Heart right ventricle (tissue), 16 donors: ENCODE data around the gene TRAPPC2B. TPM values are rescaled to one million over a fixed set of nuclear protein-coding genes. Genes with fewer than 3 reads are reported as not detected.

Experiments used
- ATAC-seq, 8 donors: fragments of 200-7000 bp; cut with Tn5 transposase; one replicate each; pipeline ENCODE4 v1.9.1; 2020; ENCODE audit warnings: mild to moderate bottlenecking in 8 of 8, moderate library complexity in 8 of 8, moderate number of reproducible peaks in 1 of 8
- DNase-seq, 2 donors: peaks; one replicate each; pipeline ENCODE4 v3.0.0-alpha.2; 2020
- H3K27ac ChIP-seq, 10 donors: fragments of 200-600 bp; sonication (generic) in 2 of 10; one replicate each; pipeline versions ENCODE4 v1.5.0 to v1.8.0; 2020 to 2022; ENCODE audit warnings: mild to moderate bottlenecking in 3 of 10
- H3K27me3 ChIP-seq, 7 donors: fragments of 200-600 bp; one replicate each; pipeline ENCODE4 v1.8.0; 2021 to 2022; ENCODE audit warnings: mild to moderate bottlenecking in 2 of 7
- H3K36me3 ChIP-seq, 9 donors: fragments of 200-600 bp; sonication (generic) in 1 of 9; one replicate each; pipeline versions ENCODE4 v1.5.0 to v1.8.0; 2020 to 2022; ENCODE audit warnings: mild to moderate bottlenecking in 2 of 9
- H3K4me1 ChIP-seq, 9 donors: fragments of 200-600 bp; sonication (generic) in 1 of 9; one replicate each; pipeline versions ENCODE4 v1.5.0 to v1.8.0; 2020 to 2022; ENCODE audit warnings: mild to moderate bottlenecking in 4 of 9
- H3K4me3 ChIP-seq, 10 donors: fragments of 200-600 bp; sonication (generic) in 2 of 10; one replicate each; pipeline versions ENCODE4 v1.5.0 to v1.8.0; 2020 to 2022; ENCODE audit warnings: mild to moderate bottlenecking in 7 of 10, moderate library complexity in 2 of 10
- H3K9me3 ChIP-seq, 11 donors: fragments of 200-600 bp in 10 of 11; sonication (generic) in 2 of 11; one replicate each; pipeline versions ENCODE4 v1.5.0 to v1.8.0; 2013 to 2022; ENCODE audit warnings: mild to moderate bottlenecking in 2 of 11, control low read depth in 1 of 11, moderate library complexity in 1 of 11
- WGBS, 2 donors: extraction: QIAGEN DNeasy Blood & Tissue Kit; methylation state at CpG; one replicate each; pipeline ENCODE4 v1.1.7; 2013; ENCODE audit warnings: inconsistent platforms in 1 of 2; 5-methylcytosine and 5-hydroxymethylcytosine counted together
- intact Hi-C, 10 donors: fragments of 100-400 bp; cut with DNase I; formaldehyde crosslinking; loops; one replicate each; pipeline versions ENCODE4 v1.11.1 to v1.14.2; 2022
- polyA plus RNA-seq, 2 donors: library from polyadenylated mRNA; stranded (reverse); fragments of 200-250 nt; gene quantifications; one replicate each; pipeline ENCODE4 v1.2.3, GENCODE V29; 2013
- total RNA-seq, 10 donors: library from RNA; stranded (reverse); fragmentation: NEBNext Ultra II Directional in 3 of 10; extraction: Animal tissue kit (Norgen Biotek cat#: 25700) in 3 of 10; gene quantifications; one replicate each; pipeline versions ENCODE4 v1.2.1 to v1.2.4, GENCODE V29; 2021 to 2023
- TF ChIP-seq, protein P1 (sequence below), 9 donors: fragments of 200-600 bp; sonication (generic) in 2 of 9; IDR thresholded peaks; one replicate each; pipeline versions ENCODE4 v1.5.0 to v1.8.0; 2021 to 2022; ENCODE audit warnings: antibody characterized with exemption in 9 of 9, mild to moderate bottlenecking in 5 of 9, moderate library complexity in 1 of 9
- donor health status: Arrhythmogenic right ventricular cardiomyopathy.
- donor health status: ischemic (EF 13 %, LVEDD 7.1; RV severe dilation, severe dysfunction).
- donor health status: healthy with polysubstance abuse.
- donor health status: DM: no; HTN: yes; CAD: no.
- donor health status: DM: no; HTN: no; CAD: no.
- donor health status: ischemic (EF 25% LVEDD 6.9; RV normal size, moderate dysfunction).
- donor health status: ischemic (EF 25% LVEDD 5.7; RV mildly dilated, moderate dysfunction).
- donor health status: healthy.
- donor health status: DM: yes; HTN: yes; CAD: no.
- donor health status: Ischemic cardiomyopathy.
- donor health status: ischemic (EF 35%, LVEDD 5.7; RV mildly dilated, moderate dysfunction).
- donor health status: nonischemic (EF 11% LVEDD 7.7; RV severe dilation, severe dysfunction).
- donor health status: DM: yes; HTN: yes; CAD: no.
- donor health status: PGD.
- donor health status: ischemic (EF 29% LVEDD 5.4; RV normal size, mild dysfunction).
- donor health status: nonischemic (EF 23%, LVEDD 6.1; RV moderate dilation, normal function).

The TRAPPC2B gene
- total and polyA plus RNA-seq, 12 donors = 8.1 to 37.5 (median 12.3) TPM

DNA sequence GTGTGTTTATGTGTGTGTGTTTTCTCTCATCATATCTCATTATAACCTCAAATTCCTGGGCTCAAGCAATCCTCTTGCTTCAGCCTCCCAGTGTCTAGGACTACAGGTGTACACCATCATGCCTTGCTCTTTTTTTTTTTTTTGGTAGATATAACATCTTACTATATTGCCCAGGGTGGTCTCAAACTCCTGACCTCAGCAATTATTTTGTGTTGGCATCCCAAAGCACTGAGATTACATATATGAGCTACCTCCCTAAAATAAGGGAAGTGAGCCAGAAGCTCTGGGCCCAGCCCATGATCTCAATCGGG, 43.5 kb upstream of the TRAPPC2B start:
- Histone ChIP-seq H3K27ac (peak overlapping the region in 9 of 10 donors; percentile 84 to 96 (median 92)), H3K9me3 (peaks cover 0 to 6% (median 0%) of the 10 kb centered on the region in 11 donors), H3K27me3 (peaks cover 0 to 27% (median 0%) of the 10 kb centered on the region in 7 donors), H3K4me1 (peaks cover 5 to 34% (median 23%) of the 10 kb centered on the region in 9 donors), H3K36me3 (peaks cover 0 to 21% (median 15%) of the 10 kb centered on the region in 9 donors), H3K4me3 (peak overlapping the region; percentile 76 to 98 (median 86))
- intact Hi-C loops = loop anchor here in 4 of 10 donors (1.0 to 5.0 kb wide), 3 partner anchors 38 to 43 kb away; partner anchors contain the start of genes TRAPPC2B (in 2 of the 4), ZNF460 (in 2 of the 4) and ZNF547 (in 2 of the 4)
- ATAC-seq = peak; percentile 3 to 40 (median 27)
- TF ChIP-seq, protein P1, sequence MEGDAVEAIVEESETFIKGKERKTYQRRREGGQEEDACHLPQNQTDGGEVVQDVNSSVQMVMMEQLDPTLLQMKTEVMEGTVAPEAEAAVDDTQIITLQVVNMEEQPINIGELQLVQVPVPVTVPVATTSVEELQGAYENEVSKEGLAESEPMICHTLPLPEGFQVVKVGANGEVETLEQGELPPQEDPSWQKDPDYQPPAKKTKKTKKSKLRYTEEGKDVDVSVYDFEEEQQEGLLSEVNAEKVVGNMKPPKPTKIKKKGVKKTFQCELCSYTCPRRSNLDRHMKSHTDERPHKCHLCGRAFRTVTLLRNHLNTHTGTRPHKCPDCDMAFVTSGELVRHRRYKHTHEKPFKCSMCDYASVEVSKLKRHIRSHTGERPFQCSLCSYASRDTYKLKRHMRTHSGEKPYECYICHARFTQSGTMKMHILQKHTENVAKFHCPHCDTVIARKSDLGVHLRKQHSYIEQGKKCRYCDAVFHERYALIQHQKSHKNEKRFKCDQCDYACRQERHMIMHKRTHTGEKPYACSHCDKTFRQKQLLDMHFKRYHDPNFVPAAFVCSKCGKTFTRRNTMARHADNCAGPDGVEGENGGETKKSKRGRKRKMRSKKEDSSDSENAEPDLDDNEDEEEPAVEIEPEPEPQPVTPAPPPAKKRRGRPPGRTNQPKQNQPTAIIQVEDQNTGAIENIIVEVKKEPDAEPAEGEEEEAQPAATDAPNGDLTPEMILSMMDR (IDR thresholded peaks at IDR 0.05) = no peak
- WGBS, 2 donors = 0% methylated on average over 1 of the region's 1 CpG
- no peak for DNase-seq

DNA sequence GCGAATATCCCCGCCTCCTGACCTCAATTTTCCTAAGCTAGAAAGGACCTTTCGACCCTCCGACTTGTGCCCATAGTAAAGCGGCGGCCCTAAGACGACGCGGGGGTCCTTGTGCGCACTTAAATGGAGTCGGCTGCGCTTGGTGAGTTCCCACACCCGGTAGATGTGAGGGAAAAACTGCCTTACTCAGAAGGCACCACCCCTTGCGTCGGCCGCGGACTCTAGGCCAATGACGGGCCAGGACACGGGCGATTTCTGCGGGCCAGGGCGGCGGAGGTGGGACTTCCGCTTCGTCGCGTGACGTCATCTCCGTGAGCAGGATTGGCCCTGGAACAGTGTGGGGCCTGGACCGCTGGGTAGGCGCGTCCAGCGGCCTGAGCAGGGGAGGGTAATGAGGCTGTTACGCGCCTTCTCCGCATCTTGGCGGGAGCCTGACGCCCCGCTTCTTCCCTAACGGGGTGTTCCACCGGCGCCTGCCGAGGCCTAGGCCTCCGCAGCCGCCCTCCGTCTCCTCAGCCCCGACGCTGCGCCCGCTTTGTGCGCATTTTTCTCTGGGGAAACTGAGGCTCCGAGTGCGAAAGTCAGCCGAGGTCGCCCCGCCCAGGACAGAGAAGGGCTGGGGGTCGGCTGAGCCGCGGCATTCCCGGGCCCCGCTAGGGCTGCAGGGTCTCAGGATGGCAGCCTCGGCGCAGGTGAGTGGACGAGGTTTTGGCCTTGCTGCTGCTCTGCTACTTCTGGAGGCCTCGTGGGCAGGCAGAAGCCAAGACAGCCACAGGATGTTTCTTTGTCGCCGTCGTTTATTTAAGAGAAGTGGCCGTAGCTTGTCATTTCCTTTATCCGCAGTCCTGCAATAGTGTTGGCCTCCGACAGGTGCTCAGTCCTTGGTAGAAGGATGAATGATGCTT, 42.9 kb upstream of the TRAPPC2B start, which contains the start of gene ZNF543:
TSS of gene ZNF543 (plus strand) at position 293 of the 905 bp plus-strand sequence. CDS start at position 675, 382 bp downstream.
- H3K27ac ChIP-seq = peak within 1 kb of the TSS; percentile 44 to 96 (median 92)
- intact Hi-C loops = loop anchor here in 3 of 10 donors (1.0 to 5.0 kb wide), 3 partner anchors 38 to 43 kb away; partner anchors contain the start of genes TRAPPC2B (in 2 of the 3), ZNF547 (in 2 of the 3) and ZNF460 (in 1 of the 3)

DNA sequence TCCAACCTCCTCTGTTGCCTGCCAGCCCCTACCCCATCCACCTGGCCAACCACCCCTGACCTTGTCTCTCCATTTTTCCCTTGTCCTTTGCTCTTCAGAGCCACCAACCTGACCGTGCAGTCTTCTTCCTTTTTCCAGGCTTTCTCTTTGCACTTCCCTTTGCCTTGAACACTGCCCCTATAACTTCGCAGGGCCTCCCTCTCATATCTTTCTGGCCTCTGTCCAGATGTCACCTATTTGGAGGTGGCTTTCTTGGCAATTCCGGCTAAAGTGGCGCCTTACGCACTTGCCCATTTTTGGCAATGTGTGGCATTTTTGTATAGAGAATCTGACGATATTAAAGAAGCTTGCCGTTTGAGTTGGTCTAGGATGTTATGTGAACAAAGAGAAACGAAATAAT, 42.2 kb upstream of the TRAPPC2B start:
- no peak for DNase-seq
- H3K4me1 ChIP-seq = peaks cover 5 to 34% (median 23%) of the 10 kb centered on the region in 9 donors
- peaks cover 0 to 17% (median 0%) of the 10 kb centered on the region in 11 donors for H3K9me3 ChIP-seq
- H3K36me3 ChIP-seq = peaks cover 0 to 34% (median 28%) of the 10 kb centered on the region in 9 donors
- peak overlapping the region in 8 of 10 donors; percentile 88 to 96 (median 92) for H3K27ac ChIP-seq
- peak overlapping the region; percentile 76 to 98 (median 86) for H3K4me3 ChIP-seq
- ATAC-seq = no peak
- 27 to 34% methylated on average over 8 of the region's 8 CpGs for WGBS, 2 donors
- TF ChIP-seq, protein P1 (IDR thresholded peaks at IDR 0.05) = no peak
- intact Hi-C loops = loop anchor here in 2 of 10 donors (5.0 kb wide), 2 partner anchors 39 to 44 kb away; partner anchors contain the start of gene ZNF460 (in 1 of the 2)
- H3K27me3 ChIP-seq = peaks cover 0 to 25% (median 0%) of the 10 kb centered on the region in 7 donors

More for the DNA sequence above, 42.9 kb upstream of the TRAPPC2B start, which contains the start of gene ZNF543:
- H3K9me3 ChIP-seq = peaks cover 0 to 11% (median 0%) of the 10 kb centered on the region in 11 donors
- H3K27me3 ChIP-seq = peaks cover 0 to 27% (median 0%) of the 10 kb centered on the region in 7 donors
- DNase-seq (peak; percentile 96 to 97), ATAC-seq (peak; percentile 99 to 100 (median 100))
- WGBS, 2 donors = 1% methylated on average over 71 of the region's 71 CpGs
- H3K4me1 ChIP-seq = peaks cover 5 to 34% (median 23%) of the 10 kb centered on the region in 9 donors
- TF ChIP-seq, protein P1 (IDR thresholded peaks at IDR 0.05) = peak in 1 of 9 donors; percentile 10
- H3K36me3 ChIP-seq = peaks cover 0 to 27% (median 21%) of the 10 kb centered on the region in 9 donors
- peak within 1 kb of the TSS; percentile 76 to 98 (median 86) for H3K4me3 ChIP-seq

DNA sequence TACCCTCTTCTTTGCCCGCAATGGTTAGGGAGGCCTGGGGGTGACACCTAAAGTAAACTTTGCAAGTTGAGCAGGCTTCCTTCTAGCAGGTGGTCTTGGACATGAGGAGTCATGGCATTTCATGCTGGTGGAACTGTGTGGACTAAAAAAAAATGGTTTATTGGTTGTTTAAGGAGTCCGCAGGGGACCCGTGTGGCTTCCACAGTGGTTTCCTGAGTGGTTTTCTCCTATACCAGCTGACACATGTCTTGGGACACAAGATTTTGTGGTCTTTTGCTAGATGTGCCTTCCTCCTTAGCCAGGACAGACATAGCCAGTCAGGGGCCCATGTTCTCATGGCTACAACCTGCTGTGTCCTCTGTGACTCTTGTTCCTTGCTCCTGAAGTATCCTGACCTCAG, 41.6 kb upstream of the TRAPPC2B start:
- no peak for DNase-seq
- Histone ChIP-seq H3K4me3 (peak overlapping the region in 8 of 10 donors; percentile 76 to 98 (median 90)), H3K27ac (peak overlapping the region in 2 of 10 donors; percentile 88 to 92), H3K36me3 (peaks cover 0 to 40% (median 34%) of the 10 kb centered on the region in 9 donors), H3K9me3 (peaks cover 0 to 18% (median 0%) of the 10 kb centered on the region in 11 donors), H3K27me3 (peaks cover 0 to 20% (median 0%) of the 10 kb centered on the region in 7 donors), H3K4me1 (peaks cover 5 to 34% (median 23%) of the 10 kb centered on the region in 9 donors)
- WGBS, 2 donors = 80 to 87% methylated on average over 3 of the region's 3 CpGs
- TF ChIP-seq, protein P1 (IDR thresholded peaks at IDR 0.05) = no peak
- intact Hi-C loops = loop anchor here in 2 of 10 donors (5.0 kb wide), 2 partner anchors 39 to 44 kb away; partner anchors contain the start of gene ZNF460 (in 1 of the 2)
- ATAC-seq = no peak
